MM.1S (cell line): ENCODE results near the gene RSPH1.

Experiments used
- DNase-seq: peaks from one replicate; pipeline ENCODE4 v3.0.0-alpha.2; 2015
- H2AFZ ChIP-seq: fragments of 300-600 bp; sonication (generic); 2 replicates; pipeline ENCODE4 v1.6.0; 2016; ENCODE audit warnings: antibody characterized with exemption, low read length
- H3F3A ChIP-seq: fragments of 300-600 bp; sonication (generic); 2 replicates; pipeline ENCODE4 v1.6.1; 2016; ENCODE audit warnings: mild to moderate bottlenecking, antibody characterized with exemption, low read length, moderate library complexity, mixed read lengths; ENCODE audit not compliant: insufficient read depth
- H3K27ac ChIP-seq: fragments of 300-600 bp; sonication (generic); 2 replicates; pipeline ENCODE4 v1.5.1; 2016; ENCODE audit warnings: mild to moderate bottlenecking, low read length
- H3K27me3 ChIP-seq: fragments of 300-600 bp; sonication (generic); replicated peaks from 2 replicates; pipeline ENCODE4 v1.6.0; 2016; ENCODE audit warnings: low read length; ENCODE audit not compliant: insufficient read depth
- H3K36me3 ChIP-seq: fragments of 300-600 bp; sonication (generic); replicated peaks from 2 replicates; pipeline ENCODE4 v1.6.1; 2016; ENCODE audit warnings: mild to moderate bottlenecking, low read length, mixed read lengths; ENCODE audit not compliant: insufficient read depth
- H3K4me1 ChIP-seq: fragments of 300-600 bp; sonication (generic); 2 replicates; pipeline ENCODE4 v1.6.1; 2016; ENCODE audit warnings: low read length, mixed read lengths
- H3K4me2 ChIP-seq: fragments of 300-600 bp; sonication (generic); 2 replicates; pipeline ENCODE4 v1.6.0; 2016; ENCODE audit warnings: low read depth, low read length
- H3K4me3 ChIP-seq: fragments of 300-600 bp; sonication (generic); 2 replicates; pipeline ENCODE4 v1.5.1; 2016; ENCODE audit warnings: low read length, mixed read lengths
- H3K79me2 ChIP-seq: fragments of 300-600 bp; sonication (generic); 2 replicates; pipeline ENCODE4 v1.6.1; 2016; ENCODE audit warnings: mixed run types, low read length, mixed read lengths
- H3K9ac ChIP-seq: fragments of 300-600 bp; sonication (generic); 2 replicates; pipeline ENCODE4 v1.6.1; 2016; ENCODE audit warnings: low read length, mixed read lengths
- H3K9me2 ChIP-seq: fragments of 300-600 bp; sonication (generic); replicated peaks from 2 replicates; pipeline ENCODE4 v1.6.1; 2016; ENCODE audit warnings: mild to moderate bottlenecking, low read length, mixed read lengths; ENCODE audit not compliant: insufficient read depth
- H3K9me3 ChIP-seq: fragments of 300-600 bp; sonication (generic); replicated peaks from 2 replicates; pipeline ENCODE4 v1.6.1; 2016; ENCODE audit warnings: mild to moderate bottlenecking, low read length, mixed read lengths; ENCODE audit not compliant: insufficient read depth
- H4K20me1 ChIP-seq: fragments of 300-600 bp; sonication (generic); 2 replicates; pipeline ENCODE4 v1.6.1; 2016; ENCODE audit warnings: mild to moderate bottlenecking, low read length, moderate library complexity, mixed read lengths; ENCODE audit not compliant: insufficient read depth
- EZH2 ChIP-seq: fragments of 300-600 bp; sonication (generic); optimal IDR thresholded peaks from 2 replicates; pipeline ENCODE3; 2017; ENCODE audit warnings: low read depth, mild to moderate bottlenecking, antibody characterized with exemption, low read length, mixed read lengths
- EZH2phosphoT487 ChIP-seq: fragments of 300-600 bp; sonication (generic); IDR thresholded peaks from 2 replicates; pipeline ENCODE4 v1.6.1; 2018; ENCODE audit warnings: antibody characterized with exemption, low read length
- TF ChIP-seq, protein P1 (sequence below): fragments of 300-600 bp; sonication (generic); IDR thresholded peaks from 2 replicates; pipeline ENCODE4 v1.5.1; 2016; ENCODE audit warnings: antibody characterized with exemption, low read length, mixed read lengths

The RSPH1 gene

DNA sequence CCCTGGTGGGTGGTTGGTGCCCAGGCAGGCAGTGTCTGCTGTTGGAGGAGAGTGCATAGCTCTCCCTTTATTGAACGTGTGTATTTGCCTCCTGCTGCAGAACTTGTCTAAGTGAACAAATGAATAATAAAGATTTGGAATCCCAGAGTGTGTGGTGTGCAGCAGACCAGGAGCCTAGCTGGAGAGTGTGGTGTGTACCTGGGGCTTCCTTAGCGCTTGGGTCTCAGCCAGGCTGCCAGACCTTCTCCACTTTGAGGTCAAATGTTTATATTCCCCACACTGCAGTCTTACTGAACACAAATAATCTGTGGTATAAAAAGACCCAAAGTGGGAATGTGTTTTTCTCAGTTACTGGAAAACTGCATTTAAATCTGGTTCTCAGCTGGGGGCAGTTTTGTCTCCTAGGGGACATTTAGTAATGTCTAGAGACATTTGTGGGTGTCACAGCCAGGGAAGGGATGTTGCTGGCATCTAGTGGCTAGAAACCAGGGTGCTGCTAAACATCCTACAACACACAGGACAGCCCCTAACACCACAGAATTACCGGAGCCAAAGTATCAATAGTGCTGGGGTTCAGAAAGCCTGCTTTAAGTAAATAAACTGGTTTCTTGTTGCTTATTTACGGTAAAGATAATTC is 41.2 kb upstream of the RSPH1 start:
- Histone ChIP-seq H3K79me2 (no peaks in the 10 kb centered on the region), H3K9me2 (no peaks in the 10 kb centered on the region), H2AFZ (no peak overlapping the region), H3F3A (no peaks in the 10 kb centered on the region), H3K4me2 (no peak overlapping the region), H3K27me3 (peaks cover 82% of the 10 kb centered on the region), H3K27ac (no peak overlapping the region), H3K36me3 (no peaks in the 10 kb centered on the region), H3K9ac (no peak overlapping the region), H3K4me1 (no peaks in the 10 kb centered on the region), H4K20me1 (no peaks in the 10 kb centered on the region), H3K9me3 (no peaks in the 10 kb centered on the region), H3K4me3 (no peak overlapping the region)
- TF ChIP-seq, protein P1, sequence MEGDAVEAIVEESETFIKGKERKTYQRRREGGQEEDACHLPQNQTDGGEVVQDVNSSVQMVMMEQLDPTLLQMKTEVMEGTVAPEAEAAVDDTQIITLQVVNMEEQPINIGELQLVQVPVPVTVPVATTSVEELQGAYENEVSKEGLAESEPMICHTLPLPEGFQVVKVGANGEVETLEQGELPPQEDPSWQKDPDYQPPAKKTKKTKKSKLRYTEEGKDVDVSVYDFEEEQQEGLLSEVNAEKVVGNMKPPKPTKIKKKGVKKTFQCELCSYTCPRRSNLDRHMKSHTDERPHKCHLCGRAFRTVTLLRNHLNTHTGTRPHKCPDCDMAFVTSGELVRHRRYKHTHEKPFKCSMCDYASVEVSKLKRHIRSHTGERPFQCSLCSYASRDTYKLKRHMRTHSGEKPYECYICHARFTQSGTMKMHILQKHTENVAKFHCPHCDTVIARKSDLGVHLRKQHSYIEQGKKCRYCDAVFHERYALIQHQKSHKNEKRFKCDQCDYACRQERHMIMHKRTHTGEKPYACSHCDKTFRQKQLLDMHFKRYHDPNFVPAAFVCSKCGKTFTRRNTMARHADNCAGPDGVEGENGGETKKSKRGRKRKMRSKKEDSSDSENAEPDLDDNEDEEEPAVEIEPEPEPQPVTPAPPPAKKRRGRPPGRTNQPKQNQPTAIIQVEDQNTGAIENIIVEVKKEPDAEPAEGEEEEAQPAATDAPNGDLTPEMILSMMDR, result peak; percentile 65
- no peak for TF ChIP-seq EZH2
- DNase-seq, result peak; percentile 45

DNA sequence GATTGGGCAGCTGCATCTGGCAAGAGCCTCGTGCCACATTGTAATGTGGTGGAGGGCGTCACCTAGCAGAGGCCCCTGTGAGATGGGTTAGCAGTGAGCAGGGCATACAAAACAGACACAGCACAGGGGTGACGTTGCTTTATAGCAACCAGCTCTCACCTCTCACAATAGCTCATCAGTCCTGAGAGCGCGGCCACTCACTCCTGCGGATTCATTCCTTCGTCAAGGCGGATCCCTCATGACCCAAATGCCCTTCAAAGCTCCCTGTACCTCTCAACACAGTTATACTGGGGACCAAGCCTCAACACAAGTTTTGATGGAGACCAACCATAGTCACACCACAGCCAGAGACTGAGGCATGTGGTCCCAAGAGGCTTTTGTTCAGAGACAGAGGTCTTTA is 40.6 kb upstream of the RSPH1 start:
- H3K9me2 ChIP-seq, result no peaks in the 10 kb centered on the region
- H3K79me2 ChIP-seq, result no peaks in the 10 kb centered on the region
- peaks cover 85% of the 10 kb centered on the region for H3K27me3 ChIP-seq
- H3K4me3 ChIP-seq, result no peak overlapping the region
- TF ChIP-seq, protein P1, result no peak
- TF ChIP-seq EZH2phosphoT487 (no peak), EZH2 (no peak)
- no peak for DNase-seq
- H3K9me3 ChIP-seq, result no peaks in the 10 kb centered on the region
- no peak overlapping the region for H3K9ac ChIP-seq
- H3K4me1 ChIP-seq, result no peaks in the 10 kb centered on the region
- no peak overlapping the region for H2AFZ ChIP-seq
- H3F3A ChIP-seq, result no peaks in the 10 kb centered on the region
- no peaks in the 10 kb centered on the region for H4K20me1 ChIP-seq
- H3K36me3 ChIP-seq, result no peaks in the 10 kb centered on the region
- H3K27ac ChIP-seq, result no peak overlapping the region
- no peak overlapping the region for H3K4me2 ChIP-seq

DNA sequence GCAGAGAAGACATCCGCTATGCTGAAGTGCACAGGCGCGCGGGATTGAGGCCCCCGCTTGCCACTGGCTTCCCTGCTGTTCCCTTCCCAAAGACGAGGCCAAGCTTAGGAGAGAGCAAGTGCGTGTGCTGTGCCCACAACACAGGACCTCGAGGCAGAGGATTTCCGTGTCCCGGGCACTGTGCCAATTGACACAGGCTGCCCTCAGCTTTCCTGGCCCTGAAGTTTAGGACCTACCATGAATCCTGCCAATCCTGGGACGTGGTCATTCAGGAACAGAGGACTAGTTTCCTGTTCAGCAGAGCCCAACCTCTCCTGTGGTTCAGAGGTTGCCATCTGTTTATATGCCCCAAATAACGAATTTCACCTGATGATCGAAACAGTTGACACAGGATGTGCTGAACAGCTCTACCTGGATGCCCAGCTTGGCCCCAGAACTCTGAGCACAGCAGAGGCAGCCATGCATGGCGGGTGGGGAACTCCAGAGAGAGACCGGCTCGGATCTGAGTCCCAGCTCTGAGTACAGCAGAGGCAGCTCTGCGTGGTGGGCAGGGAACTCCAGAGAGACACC is 39.7 kb upstream of the RSPH1 start:
- Histone ChIP-seq H3F3A (no peaks in the 10 kb centered on the region), H3K4me3 (no peak overlapping the region), H3K27me3 (peaks cover 84% of the 10 kb centered on the region), H4K20me1 (no peaks in the 10 kb centered on the region), H3K36me3 (no peaks in the 10 kb centered on the region), H3K9ac (no peak overlapping the region), H3K9me2 (no peaks in the 10 kb centered on the region), H3K4me1 (no peaks in the 10 kb centered on the region), H3K27ac (no peak overlapping the region), H3K79me2 (no peaks in the 10 kb centered on the region), H3K9me3 (no peaks in the 10 kb centered on the region), H2AFZ (no peak overlapping the region), H3K4me2 (no peak overlapping the region)
- TF ChIP-seq EZH2 (no peak), EZH2phosphoT487 (no peak)
- TF ChIP-seq, protein P1, result no peak
- no peak for DNase-seq
